Lower leg skin (tissue), 4 donors: ENCODE results near the gene CMTM8. TPM values are rescaled to one million over a fixed set of nuclear protein-coding genes. Genes with fewer than 3 reads are reported as not detected.

Source experiments
- DNase-seq, 2 donors: peaks; one replicate each; pipeline ENCODE4 v3.0.0-alpha.2; 2019; ENCODE audit warnings: low spot score in 2 of 2
- H3K4me3 ChIP-seq: fragments of 200-600 bp; sonication (generic); 2 replicates; pipeline ENCODE4 v1.5.1; 2017; ENCODE audit warnings: mild to moderate bottlenecking, low read depth; ENCODE audit not compliant: poor library complexity, severe bottlenecking
- CTCF ChIP-seq, 3 donors: fragments of 450-650 bp; IDR thresholded peaks; one replicate each; pipeline ENCODE4 v1.5.1; 2016; ENCODE audit warnings: antibody characterized with exemption in 3 of 3, mild to moderate bottlenecking in 3 of 3, moderate library complexity in 2 of 3
- POLR2A ChIP-seq, 2 donors: fragments of 450-650 bp; IDR thresholded peaks; one replicate each; pipeline ENCODE4 v1.6.1; 2016 to 2017; ENCODE audit warnings: antibody characterized with exemption in 2 of 2, mild to moderate bottlenecking in 1 of 2, moderate library complexity in 1 of 2
- WGBS, 2 donors: methylation state at CpG; one replicate each; pipeline ENCODE4 v1.1.5; 2018; 5-methylcytosine and 5-hydroxymethylcytosine counted together
- intact Hi-C: fragments of 100-400 bp; cut with DNase I; formaldehyde crosslinking; loops from one replicate; pipeline ENCODE4 v1.15.0; 2023; ENCODE audit warnings: low total_unique reads
- total RNA-seq, 4 donors: library from RNA; depleted of rRNA; stranded (reverse); fragments of >200 nt; gene quantifications; one replicate each; pipeline ENCODE4 v1.1.0, GENCODE V29; 2016

The CMTM8 gene
- total RNA-seq, 4 donors from 2014 or later, result 11.0 to 24.7 (median 15.5) TPM

GRCh38 chr3:32282578-32283154 lies 44.2 kb downstream of the CMTM8 start:
- H3K4me3 ChIP-seq, result no peak overlapping the region
- DNase-seq, result no peak
- intact Hi-C loops, result no loop called here
- 77 to 86% methylated on average over 4 of the region's 4 CpGs for WGBS, 2 donors
- no peak for TF ChIP-seq POLR2A (IDR thresholded peaks at IDR 0.05)
- no peak for TF ChIP-seq CTCF (IDR thresholded peaks at IDR 0.05)

GRCh38 chr3:32283304-32283703 lies 44.8 kb downstream of the CMTM8 start:
- WGBS, 2 donors, result 67 to 71% methylated on average over 12 to 14 of the region's 14 CpGs
- TF ChIP-seq CTCF (IDR thresholded peaks at IDR 0.05), result no peak
- no peak for TF ChIP-seq POLR2A (IDR thresholded peaks at IDR 0.05)
- no peak for DNase-seq
- H3K4me3 ChIP-seq, result no peak overlapping the region
- intact Hi-C loops, result no loop called here

GRCh38 chr3:32284443-32285212 lies 46.1 kb downstream of the CMTM8 start:
- intact Hi-C loops, result no loop called here
- TF ChIP-seq CTCF (IDR thresholded peaks at IDR 0.05), result no peak
- no peak for TF ChIP-seq POLR2A (IDR thresholded peaks at IDR 0.05)
- H3K4me3 ChIP-seq, result no peak overlapping the region
- 74% methylated on average over 6 of the region's 6 CpGs for WGBS, 2 donors
- DNase-seq, result no peak

GRCh38 chr3:32285891-32286290 lies 47.4 kb downstream of the CMTM8 start:
- no peak for DNase-seq
- WGBS, 2 donors, result 85 to 87% methylated on average over 8 of the region's 8 CpGs
- TF ChIP-seq POLR2A (IDR thresholded peaks at IDR 0.05) (no peak), CTCF (IDR thresholded peaks at IDR 0.05) (no peak)
- H3K4me3 ChIP-seq, result no peak overlapping the region
- intact Hi-C loops, result no loop called here

GRCh38 chr3:32288819-32289218 lies 50.3 kb downstream of the CMTM8 start:
- no peak for DNase-seq
- intact Hi-C loops, result no loop called here
- TF ChIP-seq CTCF (IDR thresholded peaks at IDR 0.05) (no peak), POLR2A (IDR thresholded peaks at IDR 0.05) (no peak)
- 86% methylated on average over 5 of the region's 5 CpGs for WGBS, 2 donors
- H3K4me3 ChIP-seq, result no peak overlapping the region
